Left kidney (tissue), 2 donors: ENCODE results near the gene CCDC63. TPM values are rescaled to one million over a fixed set of nuclear protein-coding genes. Genes with fewer than 3 reads are reported as not detected.

Experiments used
- DNase-seq: peaks from one replicate; pipeline ENCODE4 v3.0.0-alpha.2; 2013
- polyA plus RNA-seq: library from polyadenylated mRNA; unstranded; fragments of 120-200 nt; gene quantifications from one replicate; pipeline ENCODE4 v1.2.1, GENCODE V29; 2013; ENCODE audit not compliant: insufficient read length

CCDC63 gene
- polyA plus RNA-seq, 1 donor, result not detected

DNA sequence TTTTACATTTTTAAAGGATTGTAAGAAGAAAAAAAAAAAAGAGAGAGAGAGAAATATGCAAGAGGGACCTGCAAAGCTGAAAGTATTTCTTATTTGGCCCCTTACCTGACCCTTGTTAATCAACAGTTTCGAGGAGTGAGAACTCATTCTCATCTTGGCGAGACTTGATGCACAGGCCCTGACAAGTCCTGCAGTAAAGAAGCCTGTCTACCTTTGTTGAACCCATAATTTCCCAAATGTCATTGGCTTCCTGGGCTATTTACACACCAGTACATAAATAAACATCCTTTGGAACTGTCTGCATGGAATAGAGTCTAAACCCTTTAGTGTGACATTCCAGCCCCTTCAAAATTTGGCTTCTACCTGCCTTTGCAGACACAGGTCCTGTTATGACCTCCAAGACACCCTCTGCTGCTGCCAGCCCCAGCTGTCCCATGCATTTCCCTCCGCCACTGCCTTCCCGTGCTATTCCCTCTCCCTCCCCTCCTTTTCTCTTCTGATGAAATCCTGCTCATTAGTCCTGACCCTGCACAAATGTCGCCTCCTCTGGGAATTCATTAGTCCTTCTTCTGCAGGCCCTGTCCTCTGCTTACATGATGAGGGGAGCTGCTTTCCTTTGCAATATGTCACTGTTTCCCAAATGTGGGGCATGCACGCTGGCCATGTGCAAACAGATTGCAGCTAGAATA lies 38.5 kb downstream of the CCDC63 start:
- no peak for DNase-seq

DNA sequence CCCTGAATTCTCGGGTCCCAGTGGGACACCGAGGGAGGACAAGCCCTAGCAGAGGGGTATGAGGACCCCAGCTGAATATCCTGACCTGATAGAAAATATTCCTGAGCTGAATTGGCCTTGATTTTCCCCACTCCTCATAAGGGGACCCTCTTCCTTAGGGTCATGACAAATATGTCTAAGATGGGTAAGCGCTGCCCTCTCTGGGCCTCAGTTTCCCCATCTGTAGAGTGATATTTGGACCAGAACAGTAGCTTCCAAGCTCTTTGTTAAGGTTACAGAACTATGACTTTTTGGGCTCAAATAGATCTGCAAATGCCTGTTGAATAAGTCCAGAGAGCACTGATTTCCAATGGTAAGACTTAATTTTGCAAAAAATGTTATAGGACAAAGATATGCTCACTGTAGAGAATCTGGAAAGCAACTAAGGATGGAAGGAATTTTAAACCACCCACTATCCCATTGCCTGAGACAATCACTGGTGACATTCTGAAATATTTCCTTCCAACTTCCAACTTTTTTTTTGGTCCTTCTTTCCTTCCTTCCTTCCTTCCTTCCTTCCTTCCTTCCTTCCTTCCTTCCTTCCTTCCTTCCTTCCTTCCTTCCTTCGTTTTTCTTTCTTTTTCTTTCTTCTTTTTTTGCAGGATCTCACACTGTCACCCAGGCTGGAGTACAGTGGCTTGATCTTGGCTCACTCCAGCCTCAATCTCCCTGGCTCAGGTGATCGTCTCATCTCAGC lies 41.6 kb downstream of the CCDC63 start:
- DNase-seq, result no peak

DNA sequence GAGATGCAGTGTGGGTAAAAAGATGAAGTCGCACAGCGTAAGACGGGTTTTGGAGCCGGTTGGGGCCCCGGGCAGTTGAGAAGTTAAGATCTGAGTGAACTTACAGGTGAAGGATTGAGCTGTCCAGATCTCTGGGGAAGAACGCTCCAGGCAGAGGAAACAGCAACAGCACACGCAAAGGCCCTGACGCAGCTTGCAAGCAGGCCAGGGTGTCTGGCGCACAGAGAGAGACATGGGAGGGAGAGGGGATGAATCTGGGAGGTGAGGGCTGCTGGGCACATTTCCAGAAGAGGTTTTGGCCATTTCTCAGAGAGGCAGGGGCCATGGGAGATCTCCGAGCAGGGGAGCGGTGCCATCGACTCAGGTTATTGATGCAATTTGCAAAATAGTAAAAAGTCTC lies 42.6 kb downstream of the CCDC63 start:
- no peak for DNase-seq

DNA sequence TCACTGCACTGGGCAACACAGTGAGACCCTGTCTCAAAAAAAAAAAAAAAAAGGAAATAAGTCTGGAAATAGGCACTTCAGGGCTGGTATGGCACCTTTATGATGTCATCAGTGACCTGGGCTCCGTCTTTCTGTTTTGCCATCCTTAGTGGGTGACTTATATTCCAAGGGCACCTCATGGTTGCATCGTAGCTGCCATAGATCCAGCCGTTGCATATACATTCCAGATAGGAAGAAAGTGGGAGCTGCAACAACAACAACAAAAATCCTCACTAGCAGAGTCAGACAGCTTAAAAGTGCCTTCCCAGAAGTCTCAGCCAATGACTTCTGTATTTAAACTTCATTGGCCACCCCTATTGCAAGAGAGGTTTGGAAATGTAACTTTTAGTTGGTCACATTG lies 47.2 kb downstream of the CCDC63 start:
- DNase-seq, result no peak

DNA sequence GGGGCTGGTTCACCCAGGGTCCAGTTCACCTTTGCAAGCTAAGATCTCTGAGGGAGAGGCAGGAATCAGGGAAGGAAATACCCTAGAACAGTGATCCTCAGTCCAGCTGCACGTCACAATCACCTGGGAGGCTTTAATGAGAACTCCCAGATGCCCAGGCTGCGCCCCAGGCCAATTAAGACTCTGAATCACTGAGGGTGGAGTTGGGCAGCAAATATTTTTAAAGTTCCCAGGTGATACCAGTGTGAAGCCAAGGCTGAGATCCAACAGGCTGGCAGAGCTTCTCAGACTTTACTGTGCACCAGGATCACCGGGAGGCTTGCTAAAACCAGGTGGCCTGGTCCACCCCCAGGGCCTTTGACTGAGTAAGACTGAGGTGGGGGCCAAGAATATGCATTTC lies 49.8 kb downstream of the CCDC63 start:
- no peak for DNase-seq

DNA sequence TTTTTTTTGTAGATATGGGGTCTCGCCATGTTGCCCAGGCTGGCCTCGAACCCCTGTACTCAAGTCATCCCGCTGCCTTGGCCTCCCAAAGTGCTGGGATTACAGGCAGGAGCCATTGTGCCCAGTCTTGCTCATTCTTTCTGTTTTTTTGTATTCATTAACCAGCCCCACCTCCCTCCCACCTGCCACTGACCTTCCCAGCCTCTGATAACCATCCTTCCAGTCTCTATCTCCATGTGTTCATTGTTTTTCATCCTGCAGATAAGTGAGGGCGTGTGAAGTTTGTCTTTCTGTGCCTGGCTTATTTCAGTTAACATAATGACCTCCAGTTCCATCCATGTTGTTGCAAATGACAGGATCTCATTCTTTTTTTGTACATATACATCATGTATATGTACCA lies 54.6 kb downstream of the CCDC63 start:
- DNase-seq, result no peak

DNA sequence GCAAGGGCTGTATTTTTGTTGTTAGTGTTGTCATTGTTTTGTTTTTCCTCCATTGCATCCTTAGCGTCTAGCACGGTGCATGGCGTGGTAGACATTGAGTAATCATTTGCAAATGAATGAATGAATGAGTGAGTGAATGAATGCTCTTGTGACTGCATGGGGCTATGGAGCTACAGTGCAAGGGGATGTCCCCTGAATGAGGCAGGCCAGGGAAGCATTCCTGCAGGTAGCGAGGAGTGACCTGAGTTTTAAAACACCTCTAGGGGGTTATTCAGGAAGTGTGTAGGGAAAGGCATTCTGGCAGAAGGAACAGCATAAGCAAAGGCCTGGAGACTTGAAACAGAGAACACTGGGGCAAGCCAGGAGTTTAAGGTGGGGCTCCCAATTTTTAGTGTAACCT lies 56.7 kb downstream of the CCDC63 start:
- no peak for DNase-seq

DNA sequence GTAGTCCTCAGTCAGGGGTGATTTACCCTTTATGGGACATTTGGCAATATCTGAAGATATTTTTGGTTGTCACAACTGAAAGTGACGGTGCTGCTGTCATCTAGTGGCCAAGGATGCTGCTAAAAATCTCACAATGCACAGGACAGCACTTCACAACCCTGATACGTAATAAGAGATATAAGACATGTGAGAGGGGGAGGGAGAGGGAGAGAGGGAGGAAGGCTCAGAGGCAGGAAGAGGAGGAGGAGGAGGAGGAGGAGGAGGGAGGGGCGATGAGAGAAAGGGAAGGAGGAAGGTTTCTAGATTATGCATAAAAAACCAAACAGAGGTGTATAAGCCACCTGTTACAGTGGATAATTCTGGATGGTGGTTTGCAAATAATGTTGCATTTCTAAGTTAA lies 59.3 kb downstream of the CCDC63 start:
- no peak for DNase-seq

DNA sequence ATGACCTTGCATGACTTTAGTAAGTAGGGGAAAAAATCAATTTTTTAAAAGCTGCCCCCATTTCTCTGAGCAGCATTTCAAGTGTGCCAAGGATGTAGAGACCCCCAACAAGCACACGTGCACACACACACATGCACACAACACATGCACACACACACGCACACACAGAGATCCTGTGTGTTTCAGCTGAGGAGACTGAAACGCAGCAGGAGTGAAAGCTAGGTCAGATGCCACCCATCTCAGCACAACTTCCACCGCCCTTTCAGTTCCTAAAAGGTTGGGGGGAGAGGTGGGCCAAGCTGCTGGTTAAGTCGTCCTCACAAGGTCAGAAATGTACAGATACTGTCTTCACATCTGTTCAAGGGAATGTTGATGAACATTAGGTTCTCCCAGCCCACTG lies 59.7 kb downstream of the CCDC63 start:
- no peak for DNase-seq

DNA sequence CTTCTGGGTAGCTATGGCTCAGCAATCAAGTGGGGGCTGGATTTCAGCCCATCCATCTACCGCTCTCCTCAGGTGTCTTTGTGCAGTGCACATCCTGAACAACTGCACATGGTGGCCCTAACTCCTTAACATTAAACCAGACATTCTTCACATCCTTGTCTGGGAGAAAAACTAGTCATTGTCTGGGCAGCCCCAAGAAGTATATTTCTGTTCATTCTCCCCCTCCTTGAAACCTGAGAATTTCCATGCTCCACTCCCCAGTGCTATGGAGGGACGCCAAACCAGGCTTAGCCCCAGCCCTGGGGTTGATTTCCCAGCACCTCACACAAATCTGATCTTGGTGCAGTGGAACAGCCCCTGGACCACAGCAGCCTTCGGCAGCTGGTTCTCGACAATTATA lies 60.2 kb downstream of the CCDC63 start:
- no peak for DNase-seq

DNA sequence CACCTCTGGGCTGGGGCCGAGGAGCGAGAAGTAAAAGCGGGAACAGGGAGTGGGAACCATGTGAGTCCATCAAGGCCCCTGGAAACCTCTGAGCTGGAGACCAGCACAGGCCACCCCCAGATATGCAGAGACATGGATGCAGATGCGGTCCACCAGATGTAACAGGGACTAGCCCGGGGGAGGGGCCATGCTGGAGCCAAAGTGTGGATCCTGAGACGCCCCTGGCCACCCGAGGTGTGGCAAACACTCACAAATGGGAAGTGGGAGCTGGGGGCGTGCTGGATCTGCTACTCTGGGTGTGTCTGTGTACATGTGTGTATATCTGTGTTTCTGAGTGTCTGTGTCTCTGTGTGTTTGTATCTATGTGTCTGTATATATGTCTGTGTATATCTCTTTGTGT lies 60.8 kb downstream of the CCDC63 start:
- no peak for DNase-seq

DNA sequence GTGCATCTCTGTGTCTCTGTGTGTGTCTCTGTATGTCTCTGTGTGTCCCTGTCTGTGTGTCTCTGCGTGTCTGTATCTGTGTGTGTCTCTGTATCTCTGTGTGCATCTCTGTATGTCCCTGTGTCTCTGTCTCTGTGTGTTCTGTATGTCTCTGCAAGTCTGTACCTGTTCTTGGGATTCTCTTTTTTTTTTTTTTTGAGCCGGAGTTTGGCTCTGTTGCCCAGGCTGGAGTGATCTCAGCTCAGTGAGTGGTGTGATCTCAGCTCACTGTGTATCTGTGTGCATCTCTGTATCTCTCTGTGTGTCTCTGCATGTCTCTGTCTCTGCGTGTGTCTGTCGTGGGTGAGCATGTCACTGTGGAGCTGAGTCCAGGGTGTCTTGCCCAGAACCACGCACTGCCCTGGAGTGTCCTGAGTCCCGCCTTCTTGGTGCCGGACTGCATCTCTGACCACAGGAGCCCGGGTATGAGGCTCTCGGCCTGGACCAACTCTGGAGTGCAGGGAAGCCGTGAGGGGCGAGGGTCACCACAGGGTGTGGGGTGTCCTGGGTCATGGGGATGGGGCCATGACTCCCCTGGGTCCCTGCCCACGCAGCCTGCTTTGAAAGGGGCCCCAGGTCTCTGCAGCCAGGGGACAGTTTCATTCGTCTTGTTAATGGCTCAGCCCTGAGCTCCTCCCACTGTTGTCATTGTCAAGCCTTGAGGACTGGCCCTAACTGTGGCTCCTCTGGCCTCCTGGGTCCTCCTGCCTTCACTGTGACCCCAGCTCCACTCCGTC lies 61.8 kb downstream of the CCDC63 start:
- DNase-seq, result no peak

DNA sequence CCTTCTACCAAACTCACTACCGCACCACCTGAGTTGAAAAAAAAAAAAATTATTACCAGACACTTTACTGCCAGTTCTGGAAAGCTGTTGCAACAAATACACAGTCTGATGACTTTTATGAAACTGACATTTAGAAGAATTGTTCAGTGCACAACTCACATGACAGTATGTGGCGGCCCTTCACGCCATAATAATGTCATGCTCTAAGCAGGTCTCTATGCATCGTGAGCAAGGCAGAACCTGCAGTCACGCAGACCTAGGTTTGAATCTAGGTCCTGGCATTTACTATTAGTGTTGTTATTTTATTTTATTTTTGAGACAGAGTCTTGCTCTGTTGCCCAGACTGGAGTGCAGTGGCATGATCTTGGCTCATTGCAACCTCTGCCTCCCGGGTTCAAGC lies 65.5 kb downstream of the CCDC63 start:
- DNase-seq, result no peak

DNA sequence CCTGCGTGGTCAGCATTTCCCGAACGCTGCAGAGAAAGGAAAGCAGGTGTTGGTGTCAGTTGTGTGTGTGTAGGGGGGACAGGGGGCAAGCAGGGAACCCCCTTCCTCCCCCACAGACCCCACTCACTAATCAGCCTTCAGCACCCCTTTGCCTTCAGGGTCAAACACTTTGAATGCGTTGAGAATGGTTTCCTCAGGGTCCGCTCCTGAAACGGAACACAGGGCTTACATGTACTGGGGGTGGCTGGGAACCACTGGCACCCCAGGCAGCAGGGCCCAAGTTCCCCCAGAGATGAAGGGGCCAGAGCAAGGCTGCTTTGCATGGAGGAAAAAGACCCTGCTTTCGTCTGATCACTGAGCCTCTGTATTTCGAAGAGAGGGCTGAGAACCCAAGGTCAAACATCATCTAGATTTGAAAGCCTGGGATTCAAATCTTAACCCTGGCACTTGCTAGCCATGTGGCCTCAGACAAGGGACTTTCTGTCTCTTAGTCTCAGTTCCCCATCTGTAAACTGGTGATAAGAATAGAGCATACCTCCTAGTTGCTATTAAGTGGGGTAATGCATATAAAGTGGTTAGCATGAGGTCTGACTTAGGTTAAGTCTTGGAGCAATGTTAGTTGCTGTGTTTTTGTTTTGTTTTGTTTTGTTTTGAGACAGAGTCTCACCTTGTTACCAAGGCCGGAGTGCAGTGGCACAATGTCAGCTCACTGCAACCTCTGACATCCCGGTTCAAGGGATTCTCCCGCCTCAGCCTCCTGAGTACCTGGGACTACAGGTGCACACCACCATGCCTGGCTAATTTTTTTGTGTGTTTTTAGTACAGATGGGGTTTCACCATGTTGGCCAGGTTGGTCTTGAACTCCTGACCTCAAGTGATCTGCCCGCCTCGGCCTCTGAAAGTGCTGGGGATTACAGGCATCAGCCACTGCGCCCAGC lies 66.6 kb downstream of the CCDC63 start:
- no peak for DNase-seq

DNA sequence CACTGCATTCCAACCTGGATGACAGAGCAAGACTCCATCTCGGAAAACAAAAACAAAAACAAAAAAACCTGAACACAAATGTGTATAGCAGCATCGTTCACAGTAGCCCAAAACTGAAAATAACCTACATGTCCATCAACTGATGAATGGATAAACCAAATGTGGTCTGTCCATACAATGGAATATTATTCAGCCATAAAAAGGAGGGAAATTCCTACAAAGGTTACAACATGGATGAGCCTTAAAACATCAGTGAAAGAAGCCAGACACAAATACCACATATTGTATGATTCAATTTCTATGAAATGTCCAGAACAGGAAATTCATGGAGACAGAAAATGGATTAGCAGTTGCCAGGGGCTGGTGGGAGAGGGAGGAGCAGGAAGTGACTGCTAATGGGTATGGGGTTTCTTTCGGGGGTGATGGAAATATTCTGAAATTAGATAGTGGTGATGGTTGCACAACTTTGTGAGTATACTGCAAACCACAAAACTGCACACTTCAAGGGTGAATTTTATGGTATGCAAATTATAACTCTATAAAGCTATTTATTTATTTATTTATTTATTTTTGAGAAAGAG lies 69.6 kb downstream of the CCDC63 start:
- DNase-seq, result no peak

DNA sequence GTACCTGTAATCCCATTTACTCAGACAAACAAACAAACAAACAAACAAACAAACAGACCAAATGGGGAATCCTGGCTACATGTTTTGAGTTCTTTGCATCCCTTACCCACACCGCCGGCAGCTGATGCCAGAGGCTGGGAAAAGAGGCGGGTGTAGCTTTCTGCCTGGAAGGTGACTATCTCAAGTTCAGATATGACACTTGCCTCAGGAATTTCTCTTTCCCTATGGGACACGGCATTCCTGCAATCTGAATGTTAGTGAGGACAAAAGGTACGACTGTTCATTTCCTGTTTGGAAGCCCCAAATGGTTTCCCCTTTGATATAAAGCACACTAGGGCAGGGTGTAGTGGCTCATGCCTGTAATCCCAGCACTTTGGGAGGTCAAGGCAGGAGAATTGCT lies 70.7 kb downstream of the CCDC63 start:
- DNase-seq, result no peak

DNA sequence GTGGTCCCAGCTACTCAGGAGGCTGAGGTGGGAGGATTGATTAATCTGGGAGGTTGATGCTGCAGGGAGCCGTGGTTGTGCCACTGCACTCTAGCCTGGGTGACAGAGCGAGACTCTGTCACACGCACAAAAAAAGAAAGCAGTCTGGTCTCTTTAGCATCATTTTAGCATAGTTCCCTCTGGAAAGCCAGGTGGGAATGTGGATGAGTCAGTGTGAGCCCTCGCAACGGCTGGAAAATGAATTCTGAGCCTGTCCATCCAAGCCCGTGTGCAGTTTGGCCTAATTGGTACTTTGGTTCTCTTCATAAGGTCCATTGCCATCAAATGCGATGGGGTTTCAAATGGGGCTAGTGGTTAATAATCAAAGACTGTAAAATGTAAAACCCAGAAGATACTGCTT lies 71.2 kb downstream of the CCDC63 start:
- DNase-seq, result no peak

DNA sequence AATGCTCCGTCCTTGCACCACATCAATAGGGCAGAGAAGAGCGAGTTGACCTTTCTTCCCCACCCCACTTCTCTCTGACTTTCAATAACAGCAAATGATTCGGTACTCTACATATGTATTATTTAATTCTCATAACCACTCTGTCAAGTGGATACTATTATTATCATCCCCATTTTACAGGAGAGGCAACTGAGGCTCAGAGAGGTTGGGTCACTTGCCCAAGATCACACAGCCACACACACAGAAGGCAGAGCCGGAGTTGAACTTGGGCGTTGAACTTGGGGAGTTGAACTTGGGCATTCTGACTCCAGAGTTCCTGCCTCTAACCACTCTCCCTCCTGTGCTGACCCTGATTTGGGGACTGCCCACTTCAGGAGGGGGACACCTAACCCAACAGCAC lies 72.9 kb downstream of the CCDC63 start:
- no peak for DNase-seq

DNA sequence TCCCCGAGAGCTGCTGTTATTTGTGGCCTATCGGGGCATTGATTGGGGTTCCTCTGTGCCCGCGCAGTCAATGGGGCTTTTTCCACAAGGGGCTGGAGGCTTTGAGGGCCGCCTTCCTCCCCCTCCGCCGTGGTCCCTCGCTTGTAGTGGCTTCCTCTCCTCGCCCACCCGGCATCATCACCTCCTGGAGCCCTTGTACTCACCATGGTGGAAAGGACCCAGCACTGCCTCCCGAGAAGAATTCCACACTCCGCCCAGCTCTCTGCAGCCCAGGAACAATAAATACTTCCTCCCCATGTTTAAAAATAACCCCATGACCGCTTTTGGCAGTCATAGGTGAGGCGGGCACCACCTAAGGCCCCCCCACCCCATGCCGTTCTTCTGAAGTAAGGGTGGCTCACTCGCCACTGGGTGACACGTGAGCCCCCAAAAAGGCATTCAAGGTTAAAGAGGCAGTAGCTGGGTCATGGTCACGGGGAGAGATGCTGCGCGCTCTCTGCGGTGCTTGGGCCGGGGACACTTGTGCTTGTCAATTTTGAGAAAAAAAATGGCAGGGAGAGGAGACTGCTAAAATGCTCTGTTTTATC lies 73.6 kb downstream of the CCDC63 start, which contains the start of gene MYL2:
TSS of gene MYL2 (minus strand) at position 256 of the 587 bp plus-strand sequence. CDS start at position 206, 50 bp downstream.
- DNase-seq, result no peak

DNA sequence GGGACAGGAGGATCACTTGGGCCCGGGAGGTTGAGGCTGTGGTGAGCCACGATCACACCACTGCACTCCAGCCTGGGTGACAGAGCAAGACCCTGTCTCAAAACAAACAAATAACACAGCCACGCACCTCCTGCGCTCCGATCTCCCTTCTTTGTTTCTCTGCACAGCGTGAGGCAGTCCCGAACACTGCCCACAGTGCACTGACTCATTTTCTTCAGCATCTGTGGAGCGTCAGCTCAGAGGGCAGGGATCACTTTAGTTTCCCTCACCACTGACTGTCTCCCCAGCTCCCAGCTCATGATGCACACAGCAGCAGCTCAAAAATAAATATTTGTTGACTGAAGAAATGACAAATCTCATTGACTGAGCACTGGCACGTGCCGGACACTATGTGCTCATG lies 74.5 kb downstream of the CCDC63 start:
- no peak for DNase-seq

DNA sequence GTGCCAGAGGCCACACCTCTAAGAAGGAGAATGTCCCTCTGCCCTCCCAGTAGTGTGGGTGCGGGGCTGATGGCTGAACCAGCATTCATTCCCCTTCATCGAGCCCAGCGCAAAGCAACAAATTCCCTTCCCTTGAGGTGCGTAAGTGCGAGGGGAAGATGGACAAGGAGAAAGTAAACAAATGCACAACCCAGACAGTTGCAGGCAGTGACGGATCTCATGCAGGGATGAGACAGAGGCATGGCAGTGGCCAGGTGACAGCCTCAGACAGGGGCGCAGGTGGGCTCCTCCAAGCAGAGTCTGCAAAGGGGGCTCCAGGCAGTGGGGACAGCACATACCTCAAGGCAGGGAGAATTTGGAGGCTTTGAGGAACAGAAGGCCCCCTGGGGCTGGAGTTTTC lies 75.9 kb downstream of the CCDC63 start:
- no peak for DNase-seq
